HL-60 (cell line): ENCODE data around the gene RTTN.

Experiments used
- DNase-seq, 2 experiments: peaks; one replicate each; pipeline ENCODE4 v3.0.0-alpha.2; 2010 to 2020; ENCODE audit warnings: low read depth in 1 of 2, low spot score in 1 of 2
- H3K27ac ChIP-seq: fragments of 250-450 bp; sonication (Bioruptor Pico); replicated peaks from 2 replicates; pipeline ENCODE4 v1.5.1; 2020; ENCODE audit warnings: mild to moderate bottlenecking, moderate library complexity
- H3K27me3 ChIP-seq: fragments of 250-450 bp; sonication (Bioruptor Pico); 2 replicates; pipeline ENCODE4 v1.5.1; 2021; ENCODE audit warnings: mild to moderate bottlenecking, moderate library complexity; ENCODE audit not compliant: insufficient read depth, poor library complexity, severe bottlenecking
- H3K4me3 ChIP-seq: replicated peaks from 2 replicates; pipeline ENCODE4 v1.5.1; 2011; ENCODE audit warnings: mild to moderate bottlenecking, control low read depth, low read length; ENCODE audit not compliant: insufficient read depth
- CTCF ChIP-seq: IDR thresholded peaks from one replicate; pipeline ENCODE4 v1.5.1; 2011; ENCODE audit warnings: low read length, control low read depth, inconsistent platforms; ENCODE audit not compliant: insufficient read depth
- GABPA ChIP-seq: IDR thresholded peaks from 2 replicates; pipeline ENCODE4 v1.6.1; 2012; ENCODE audit warnings: low read depth
- POLR2AphosphoS5 ChIP-seq: IDR thresholded peaks from 2 replicates; pipeline ENCODE4 v1.6.1; 2012; ENCODE audit warnings: low read depth
- REST ChIP-seq: IDR thresholded peaks from 2 replicates; pipeline ENCODE4 v1.6.1; 2012; ENCODE audit warnings: low read depth; ENCODE audit not compliant: insufficient replicate concordance
- SPI1 ChIP-seq: IDR thresholded peaks from 2 replicates; pipeline ENCODE4 v1.6.1; 2012; ENCODE audit warnings: low read depth, mild to moderate bottlenecking, borderline replicate concordance

Gene RTTN

GRCh38 chr18:70183441-70183840 lies 22.0 kb downstream of the RTTN start:
- TF ChIP-seq CTCF, result no peak
- TF ChIP-seq REST, result no peak
- TF ChIP-seq POLR2AphosphoS5, result no peak
- no peak for TF ChIP-seq GABPA
- no peak for TF ChIP-seq SPI1
- Histone ChIP-seq H3K27ac (no peak overlapping the region), H3K4me3 (no peak overlapping the region), H3K27me3 (no peaks in the 10 kb centered on the region)
- DNase-seq, result no peak

- Histone ChIP-seq H3K27ac (no peak overlapping the region), H3K4me3 (no peak overlapping the region), H3K27me3 (no peaks in the 10 kb centered on the region)
- TF ChIP-seq GABPA (no peak), SPI1 (no peak), POLR2AphosphoS5 (no peak), REST (no peak), CTCF (no peak)
- DNase-seq, result no peak
Observed at GRCh38 chr18:70182548-70182947, 22.9 kb downstream of the RTTN start.

GRCh38 chr18:70181725-70182124 lies 23.8 kb downstream of the RTTN start:
- Histone ChIP-seq H3K27me3 (no peaks in the 10 kb centered on the region), H3K4me3 (no peak overlapping the region), H3K27ac (no peak overlapping the region)
- DNase-seq, result no peak
- no peak for TF ChIP-seq GABPA
- no peak for TF ChIP-seq REST

GRCh38 chr18:70181015-70181414 lies 24.5 kb downstream of the RTTN start:
- Histone ChIP-seq H3K27ac (no peak overlapping the region), H3K4me3 (no peak overlapping the region)

More at GRCh38 chr18:70181015-70181414, 24.5 kb downstream of the RTTN start:
- H3K27me3 ChIP-seq, result no peaks in the 10 kb centered on the region
- no peak for TF ChIP-seq CTCF
- DNase-seq, result no peak
